Colonic mucosa (tissue), 4 donors: ENCODE measurements around the gene FGFR2. TPM values are rescaled to one million over a fixed set of nuclear protein-coding genes. Genes with fewer than 3 reads are reported as not detected.

Source experiments
- DNase-seq: peaks from one replicate; pipeline ENCODE4 v3.0.0-alpha.2; 2020
- H3K27ac ChIP-seq: fragments of 200-600 bp; one replicate; pipeline ENCODE4 v1.8.0; 2021
- H3K27me3 ChIP-seq: fragments of 200-600 bp; one replicate; pipeline ENCODE4 v1.8.0; 2021
- H3K36me3 ChIP-seq: fragments of 200-600 bp; one replicate; pipeline ENCODE4 v1.8.0; 2021
- H3K4me1 ChIP-seq: fragments of 200-600 bp; one replicate; pipeline ENCODE4 v1.8.0; 2021; ENCODE audit warnings: mild to moderate bottlenecking
- H3K4me3 ChIP-seq: fragments of 200-600 bp; one replicate; pipeline ENCODE4 v1.8.0; 2021
- H3K9ac ChIP-seq, 2 donors: one replicate each; pipeline ENCODE4 v1.7.0; 2013; ENCODE audit warnings: control low read depth in 2 of 2, low read depth in 2 of 2, low read length in 2 of 2
- H3K9me3 ChIP-seq: fragments of 200-600 bp; one replicate; pipeline ENCODE4 v1.8.0; 2021
- intact Hi-C: fragments of 100-400 bp; cut with DNase I; formaldehyde crosslinking; loops from one replicate; pipeline ENCODE4 v1.14.1; 2022
- total RNA-seq, 2 donors: library from RNA; stranded (reverse); fragmentation: NEBNext Ultra II Directional in 1 of 2; extraction: Animal tissue kit (Norgen Biotek cat#: 25700) in 1 of 2; gene quantifications; one replicate each; pipeline ENCODE4 v1.2.1, GENCODE V29; 2021
- TF ChIP-seq, protein P1 (sequence below): fragments of 200-600 bp; IDR thresholded peaks from one replicate; pipeline ENCODE4 v1.8.0; 2022; ENCODE audit warnings: antibody characterized with exemption, mild to moderate bottlenecking
- donor health status: healthy.
- donor health status: DM: no; HTN: no; CAD: no.
- donor health status: DM: no; HTN: no; CAD: no.

The FGFR2 gene
- total RNA-seq, 2 donors from 2014 or later = 25.6 to 40.9 TPM

GRCh38 chr10:121583857-121584256, 14.4 kb downstream of the FGFR2 start:
- Histone ChIP-seq H3K36me3 (no peaks in the 10 kb centered on the region), H3K9me3 (no peaks in the 10 kb centered on the region), H3K27ac (no peak overlapping the region), H3K4me3 (no peak overlapping the region), H3K9ac (no peak overlapping the region), H3K27me3 (no peaks in the 10 kb centered on the region), H3K4me1 (no peaks in the 10 kb centered on the region)
- intact Hi-C loops = no loop called here
- no peak for DNase-seq
- TF ChIP-seq, protein P1, sequence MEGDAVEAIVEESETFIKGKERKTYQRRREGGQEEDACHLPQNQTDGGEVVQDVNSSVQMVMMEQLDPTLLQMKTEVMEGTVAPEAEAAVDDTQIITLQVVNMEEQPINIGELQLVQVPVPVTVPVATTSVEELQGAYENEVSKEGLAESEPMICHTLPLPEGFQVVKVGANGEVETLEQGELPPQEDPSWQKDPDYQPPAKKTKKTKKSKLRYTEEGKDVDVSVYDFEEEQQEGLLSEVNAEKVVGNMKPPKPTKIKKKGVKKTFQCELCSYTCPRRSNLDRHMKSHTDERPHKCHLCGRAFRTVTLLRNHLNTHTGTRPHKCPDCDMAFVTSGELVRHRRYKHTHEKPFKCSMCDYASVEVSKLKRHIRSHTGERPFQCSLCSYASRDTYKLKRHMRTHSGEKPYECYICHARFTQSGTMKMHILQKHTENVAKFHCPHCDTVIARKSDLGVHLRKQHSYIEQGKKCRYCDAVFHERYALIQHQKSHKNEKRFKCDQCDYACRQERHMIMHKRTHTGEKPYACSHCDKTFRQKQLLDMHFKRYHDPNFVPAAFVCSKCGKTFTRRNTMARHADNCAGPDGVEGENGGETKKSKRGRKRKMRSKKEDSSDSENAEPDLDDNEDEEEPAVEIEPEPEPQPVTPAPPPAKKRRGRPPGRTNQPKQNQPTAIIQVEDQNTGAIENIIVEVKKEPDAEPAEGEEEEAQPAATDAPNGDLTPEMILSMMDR = no peak

DNA sequence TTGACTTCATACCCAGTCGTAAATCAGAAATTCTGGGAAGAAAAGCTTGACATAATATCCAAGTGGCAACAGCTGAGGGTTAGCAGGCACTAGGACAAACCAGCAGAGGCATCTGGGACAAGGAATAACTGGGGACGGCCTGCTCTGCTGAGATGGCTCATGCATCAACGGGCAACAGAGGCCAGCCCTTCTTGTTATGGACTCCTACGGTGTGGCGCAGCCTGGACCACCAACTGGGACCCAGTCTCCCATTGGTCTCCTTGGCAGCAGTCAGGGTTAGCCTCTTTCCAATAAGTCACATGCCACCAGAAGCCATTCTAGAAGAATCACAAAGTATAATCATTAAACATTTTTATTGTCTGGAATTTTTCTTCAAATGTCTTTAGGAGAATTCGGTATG, 15.0 kb downstream of the FGFR2 start:
- TF ChIP-seq, protein P1 = no peak
- no peaks in the 10 kb centered on the region for H3K36me3 ChIP-seq
- H3K9ac ChIP-seq = no peak overlapping the region
- H3K9me3 ChIP-seq = no peaks in the 10 kb centered on the region
- no peaks in the 10 kb centered on the region for H3K4me1 ChIP-seq
- DNase-seq = no peak
- no peak overlapping the region for H3K4me3 ChIP-seq
- intact Hi-C loops = no loop called here
- H3K27me3 ChIP-seq = no peaks in the 10 kb centered on the region
- no peak overlapping the region for H3K27ac ChIP-seq

GRCh38 chr10:121580276-121581116, 17.7 kb downstream of the FGFR2 start:
- intact Hi-C loops = no loop called here
- no peak for DNase-seq
- TF ChIP-seq, protein P1 = no peak
- Histone ChIP-seq H3K27ac (no peak overlapping the region), H3K27me3 (no peaks in the 10 kb centered on the region), H3K4me3 (no peak overlapping the region), H3K36me3 (no peaks in the 10 kb centered on the region), H3K9ac (no peak overlapping the region), H3K9me3 (no peaks in the 10 kb centered on the region), H3K4me1 (no peaks in the 10 kb centered on the region)

DNA sequence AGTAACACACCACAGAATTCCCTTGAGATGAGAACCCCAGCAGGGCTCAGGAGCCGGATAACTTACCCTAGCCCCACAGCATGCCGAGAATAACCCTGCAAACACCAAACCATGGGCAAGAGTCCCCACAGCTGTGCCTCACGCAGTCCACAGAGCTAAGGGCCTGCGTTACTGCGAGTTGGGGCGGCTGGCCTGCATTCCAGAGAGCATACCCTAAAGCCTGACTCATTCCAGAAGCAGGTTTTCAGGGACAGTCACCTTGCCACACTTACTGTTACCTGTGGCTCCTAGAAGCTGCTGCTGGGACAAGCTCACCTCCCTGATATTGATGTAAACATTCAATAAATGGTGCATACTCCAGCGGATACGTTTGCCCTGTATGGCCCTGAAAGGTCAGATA, 18.6 kb downstream of the FGFR2 start:
- Histone ChIP-seq H3K36me3 (no peaks in the 10 kb centered on the region), H3K9me3 (no peaks in the 10 kb centered on the region), H3K27ac (no peak overlapping the region), H3K9ac (no peak overlapping the region), H3K27me3 (no peaks in the 10 kb centered on the region), H3K4me3 (no peak overlapping the region), H3K4me1 (no peaks in the 10 kb centered on the region)
- DNase-seq = no peak
- TF ChIP-seq, protein P1 = no peak
- intact Hi-C loops = no loop called here

- Histone ChIP-seq H3K36me3 (no peaks in the 10 kb centered on the region), H3K9ac (no peak overlapping the region), H3K27me3 (no peaks in the 10 kb centered on the region), H3K4me3 (no peak overlapping the region), H3K4me1 (no peaks in the 10 kb centered on the region), H3K27ac (no peak overlapping the region), H3K9me3 (no peaks in the 10 kb centered on the region)
- intact Hi-C loops = no loop called here
- DNase-seq = no peak
- TF ChIP-seq, protein P1 = no peak
Measured at GRCh38 chr10:121578965-121579364, 19.3 kb downstream of the FGFR2 start.
